Tibial nerve (tissue), 4 donors: ENCODE measurements around the gene CCDC91. TPM values are rescaled to one million over a fixed set of nuclear protein-coding genes. Genes with fewer than 3 reads are reported as not detected.

Source experiments
- DNase-seq, 2 donors: peaks; one replicate each; pipeline ENCODE4 v3.0.0-alpha.2; 2019; ENCODE audit warnings: low spot score in 2 of 2
- H3K27ac ChIP-seq, 4 donors: fragments of 200-600 bp; sonication (generic) in 3 of 4; one replicate each; pipeline ENCODE4 v1.5.1; 2017 to 2019; ENCODE audit warnings: mild to moderate bottlenecking in 1 of 4
- H3K27me3 ChIP-seq, 2 donors: fragments of 200-600 bp; sonication (generic) in 1 of 2; one replicate each; pipeline versions ENCODE4 v1.5.1 to v1.6.0; 2017 to 2019
- H3K36me3 ChIP-seq, 3 donors: fragments of 200-600 bp; sonication (generic); one replicate each; pipeline ENCODE4 v1.5.1; 2018 to 2019
- H3K4me1 ChIP-seq, 4 donors: fragments of 200-600 bp; sonication (generic) in 3 of 4; one replicate each; pipeline ENCODE4 v1.5.1; 2017 to 2019
- H3K4me3 ChIP-seq, 4 donors: fragments of 200-600 bp; sonication (generic) in 3 of 4; one replicate each; pipeline ENCODE4 v1.5.1; 2017 to 2019; ENCODE audit warnings: mild to moderate bottlenecking in 1 of 4, moderate library complexity in 1 of 4
- H3K9me3 ChIP-seq, 4 donors: fragments of 200-600 bp; sonication (generic) in 3 of 4; one replicate each; pipeline ENCODE4 v1.5.1; 2017 to 2019
- CTCF ChIP-seq, 5 experiments: fragments of 200-600 bp in 3 of 5; fragments of 450-650 bp in 2 of 5; sonication (generic) in 3 of 5; IDR thresholded peaks; one replicate each; pipeline ENCODE4 v1.5.1; 2016 to 2019; ENCODE audit warnings: antibody characterized with exemption in 5 of 5, mild to moderate bottlenecking in 3 of 5, moderate library complexity in 2 of 5
- EP300 ChIP-seq, 2 donors: sonication (generic); formaldehyde crosslinking; IDR thresholded peaks; one replicate each; pipeline ENCODE4 v1.6.1; 2017; ENCODE audit warnings: antibody characterized with exemption in 2 of 2, mild to moderate bottlenecking in 1 of 2
- POLR2A ChIP-seq, 2 donors: fragments of 450-650 bp; IDR thresholded peaks; one replicate each; pipeline ENCODE4 v1.6.1; 2017; ENCODE audit warnings: antibody characterized with exemption in 2 of 2, mild to moderate bottlenecking in 2 of 2, moderate library complexity in 2 of 2
- WGBS, 2 donors: methylation state at CpG; one replicate each; pipeline ENCODE4 v1.1.5; 2018; 5-methylcytosine and 5-hydroxymethylcytosine counted together
- total RNA-seq, 4 donors: library from RNA; depleted of rRNA; stranded (reverse); fragments of >200 nt; gene quantifications; one replicate each; pipeline ENCODE4 v1.1.0, GENCODE V29; 2016

Gene CCDC91
- total RNA-seq, 4 donors from 2014 or later, result 39.0 to 76.5 (median 44.0) TPM

- no peak for DNase-seq
- TF ChIP-seq CTCF (IDR thresholded peaks at IDR 0.05) (no peak), EP300 (IDR thresholded peaks at IDR 0.05) (no peak), POLR2A (IDR thresholded peaks at IDR 0.05) (no peak)
- no peak overlapping the region for H3K27ac ChIP-seq
- no peaks in the 10 kb centered on the region for H3K27me3 ChIP-seq
- no peaks in the 10 kb centered on the region for H3K36me3 ChIP-seq
- no peaks in the 10 kb centered on the region for H3K4me1 ChIP-seq
- no peak overlapping the region for H3K4me3 ChIP-seq
- WGBS, 2 donors, result 86 to 98% methylated on average over 1 of the region's 1 CpG
- no peaks in the 10 kb centered on the region for H3K9me3 ChIP-seq
These were observed 16.8 kb upstream of the CCDC91 start for GRCh38 chr12:28173440-28173839.

DNA sequence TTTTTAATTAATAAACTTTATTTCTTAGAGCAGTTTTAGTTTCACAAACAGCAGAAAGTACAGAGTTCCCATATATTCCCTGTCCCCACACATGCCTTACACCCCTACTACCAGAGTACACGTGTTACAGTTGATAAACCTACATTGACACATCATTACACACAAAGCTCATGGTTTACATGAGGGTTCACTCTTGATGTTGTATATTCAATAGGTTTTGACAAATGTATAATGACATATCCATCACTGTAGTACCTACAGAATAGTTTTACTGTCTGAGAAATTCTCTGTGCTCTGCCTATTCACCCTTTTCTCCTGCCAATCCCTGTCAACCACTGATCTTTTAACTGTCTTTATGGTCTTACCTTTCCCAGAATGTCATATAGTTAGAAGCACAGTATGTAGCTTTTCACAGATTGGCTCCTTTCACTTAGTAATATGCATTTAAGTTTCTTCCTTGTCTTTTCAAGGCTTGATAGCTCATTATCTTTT is 15.1 kb upstream of the CCDC91 start:
- 90 to 97% methylated on average over 1 of the region's 1 CpG for WGBS, 2 donors

DNA sequence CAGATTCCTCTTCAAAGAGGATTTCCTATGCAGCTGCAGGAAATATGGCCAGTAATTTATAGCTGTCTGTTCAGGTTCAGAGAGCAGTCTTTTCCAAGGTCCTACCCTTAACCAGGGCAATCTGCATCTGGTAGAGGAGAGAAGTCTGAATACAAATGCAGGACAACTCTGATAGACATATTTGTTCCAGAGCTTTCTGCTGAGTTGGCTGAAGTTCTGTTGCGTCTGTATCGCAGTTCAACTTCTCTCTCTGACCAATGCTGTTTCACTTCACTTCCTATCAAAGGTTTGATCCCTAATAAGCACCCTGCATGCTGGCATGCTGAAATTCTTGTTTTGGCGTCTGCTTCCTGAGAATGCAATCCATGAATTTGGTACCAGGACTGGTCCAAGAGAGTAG is 14.0 kb upstream of the CCDC91 start:
- Histone ChIP-seq H3K27ac (no peak overlapping the region), H3K9me3 (no peaks in the 10 kb centered on the region), H3K4me3 (no peak overlapping the region), H3K4me1 (no peaks in the 10 kb centered on the region), H3K27me3 (no peaks in the 10 kb centered on the region), H3K36me3 (no peaks in the 10 kb centered on the region)
- DNase-seq, result no peak
- TF ChIP-seq POLR2A (IDR thresholded peaks at IDR 0.05) (no peak), EP300 (IDR thresholded peaks at IDR 0.05) (no peak), CTCF (IDR thresholded peaks at IDR 0.05) (no peak)
- 84% methylated on average over 3 of the region's 3 CpGs for WGBS, 2 donors

More for the DNA sequence above, 15.1 kb upstream of the CCDC91 start:
- Histone ChIP-seq H3K36me3 (no peaks in the 10 kb centered on the region), H3K27ac (no peak overlapping the region), H3K4me1 (no peaks in the 10 kb centered on the region), H3K4me3 (no peak overlapping the region), H3K9me3 (no peaks in the 10 kb centered on the region), H3K27me3 (no peaks in the 10 kb centered on the region)
- no peak for DNase-seq
- no peak for TF ChIP-seq POLR2A (IDR thresholded peaks at IDR 0.05)
- TF ChIP-seq EP300 (IDR thresholded peaks at IDR 0.05), result no peak
- TF ChIP-seq CTCF (IDR thresholded peaks at IDR 0.05), result no peak

DNA sequence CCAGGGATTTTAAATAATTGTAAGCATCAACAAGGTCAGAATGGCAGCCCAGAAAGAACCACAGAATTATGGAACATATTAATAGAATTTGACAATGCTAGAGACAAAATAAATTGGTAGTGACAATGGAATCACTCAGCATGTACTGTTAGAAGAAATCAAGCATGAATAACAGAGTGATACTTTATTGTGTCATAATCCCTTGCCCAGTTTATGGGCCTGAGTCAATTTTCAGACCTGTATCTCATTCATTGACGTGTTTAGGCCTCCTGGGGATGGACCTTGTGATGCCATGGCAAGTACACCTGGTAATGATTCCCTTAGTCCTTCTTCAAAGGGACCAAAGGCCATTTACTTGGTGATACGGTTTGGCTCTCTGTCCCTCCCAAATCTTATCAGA is 12.8 kb upstream of the CCDC91 start:
- TF ChIP-seq CTCF (IDR thresholded peaks at IDR 0.05) (no peak), EP300 (IDR thresholded peaks at IDR 0.05) (no peak), POLR2A (IDR thresholded peaks at IDR 0.05) (no peak)
- 69 to 84% methylated on average over 2 of the region's 2 CpGs for WGBS, 2 donors

DNA sequence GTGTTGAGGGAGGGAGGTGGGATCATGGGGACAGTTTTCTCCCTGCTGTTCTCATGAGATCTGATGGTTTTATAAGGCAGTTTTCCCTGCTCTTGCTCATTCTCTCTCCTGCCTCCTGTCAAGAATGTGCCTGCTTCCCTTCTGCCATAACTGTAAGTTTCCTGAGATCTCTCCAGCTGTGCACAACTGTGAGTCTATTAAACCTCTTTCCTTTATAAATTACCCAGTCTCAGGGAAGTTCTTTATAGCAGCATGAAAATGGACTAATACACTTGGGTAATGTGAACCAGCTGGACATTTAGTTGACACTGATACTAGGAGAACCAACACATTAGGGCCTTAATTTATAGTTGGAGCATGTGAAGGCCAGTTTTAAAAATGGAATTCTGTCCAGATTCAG is 12.4 kb upstream of the CCDC91 start:
- Histone ChIP-seq H3K4me1 (no peaks in the 10 kb centered on the region), H3K27me3 (no peaks in the 10 kb centered on the region), H3K9me3 (no peaks in the 10 kb centered on the region), H3K36me3 (no peaks in the 10 kb centered on the region), H3K4me3 (no peak overlapping the region), H3K27ac (no peak overlapping the region)
- no peak for TF ChIP-seq CTCF (IDR thresholded peaks at IDR 0.05)
- TF ChIP-seq POLR2A (IDR thresholded peaks at IDR 0.05), result no peak
- no peak for TF ChIP-seq EP300 (IDR thresholded peaks at IDR 0.05)
- no peak for DNase-seq

More for the DNA sequence above, 12.8 kb upstream of the CCDC91 start:
- no peaks in the 10 kb centered on the region for H3K36me3 ChIP-seq
- DNase-seq, result no peak
- H3K27ac ChIP-seq, result no peak overlapping the region
- no peaks in the 10 kb centered on the region for H3K4me1 ChIP-seq
- H3K27me3 ChIP-seq, result no peaks in the 10 kb centered on the region
- no peaks in the 10 kb centered on the region for H3K9me3 ChIP-seq
- no peak overlapping the region for H3K4me3 ChIP-seq
